Lower leg skin (tissue), 3 donors: ENCODE results near the gene ARFIP1.

Source experiments
- CTCF ChIP-seq, 3 donors: fragments of 450-650 bp; IDR thresholded peaks; one replicate each; pipeline ENCODE4 v1.5.1; 2016; ENCODE audit warnings: antibody characterized with exemption in 3 of 3, mild to moderate bottlenecking in 3 of 3, moderate library complexity in 2 of 3
- POLR2A ChIP-seq, 2 donors: fragments of 450-650 bp; IDR thresholded peaks; one replicate each; pipeline ENCODE4 v1.6.1; 2016 to 2017; ENCODE audit warnings: antibody characterized with exemption in 2 of 2, mild to moderate bottlenecking in 1 of 2, moderate library complexity in 1 of 2

GRCh38 chr4:152938237-152938947 is 158.6 kb downstream of the ARFIP1 start:
- TF ChIP-seq POLR2A (IDR thresholded peaks at IDR 0.05) = no peak
- no peak for TF ChIP-seq CTCF (IDR thresholded peaks at IDR 0.05)
